HepG2 (cell line): ENCODE results near the gene USP19. TPM values are rescaled to one million over a fixed set of nuclear protein-coding genes. Genes with fewer than 3 reads are reported as not detected.

ENCODE experiments used
- CENPBD1 ChIP-seq: sonication (generic); formaldehyde crosslinking; IDR thresholded peaks from 2 replicates; pipeline ENCODE4 v1.8.0; 2022; ENCODE audit warnings: missing genetic modification reagents, low read depth, mild to moderate bottlenecking, borderline replicate concordance
- FOSL2 ChIP-seq: sonication (generic); formaldehyde crosslinking; IDR thresholded peaks from 2 replicates; pipeline ENCODE4 v1.4.0; 2020; ENCODE audit warnings: missing genetic modification reagents
- HDAC2 ChIP-seq: sonication (generic); formaldehyde crosslinking; IDR thresholded peaks from 2 replicates; pipeline ENCODE4 v1.4.0; 2020; ENCODE audit warnings: missing genetic modification reagents
- HNF4A ChIP-seq: sonication (generic); formaldehyde crosslinking; IDR thresholded peaks from 2 replicates; pipeline ENCODE4 v1.4.0; 2020; ENCODE audit warnings: missing genetic modification reagents
- MYC ChIP-seq: sonication (generic); formaldehyde crosslinking; IDR thresholded peaks from 2 replicates; pipeline ENCODE4 v1.9.0; 2021; ENCODE audit warnings: missing genetic modification reagents, borderline replicate concordance
- PHF21A ChIP-seq: sonication (generic); formaldehyde crosslinking; IDR thresholded peaks from 2 replicates; pipeline ENCODE4 v1.5.0; 2020; ENCODE audit warnings: mild to moderate bottlenecking, missing genetic modification reagents
- PHF8 ChIP-seq: sonication (generic); formaldehyde crosslinking; IDR thresholded peaks from 2 replicates; pipeline ENCODE4 v1.5.0; 2020; ENCODE audit warnings: missing genetic modification reagents
- RXRA ChIP-seq: sonication (generic); formaldehyde crosslinking; IDR thresholded peaks from 2 replicates; pipeline ENCODE4 v1.5.1; 2020; ENCODE audit warnings: missing genetic modification reagents
- SMYD3 ChIP-seq: sonication (generic); formaldehyde crosslinking; IDR thresholded peaks from 2 replicates; pipeline ENCODE4 v1.8.1; 2023; ENCODE audit warnings: mild to moderate bottlenecking, missing genetic modification reagents
- TAF15 ChIP-seq: fragments of 200-400 bp; formaldehyde crosslinking; IDR thresholded peaks from one replicate; pipeline ENCODE4 v1.6.1; 2018; ENCODE audit warnings: mild to moderate bottlenecking, low read depth, low read length; ENCODE audit not compliant: poor library complexity, severe bottlenecking
- YEATS2 ChIP-seq: sonication (generic); formaldehyde crosslinking; IDR thresholded peaks from 2 replicates; pipeline ENCODE4 v1.4.0; 2020; ENCODE audit warnings: missing genetic modification reagents, borderline replicate concordance
- ZBTB44 ChIP-seq: sonication (generic); formaldehyde crosslinking; IDR thresholded peaks from 2 replicates; pipeline ENCODE4 v1.4.0; 2020; ENCODE audit warnings: missing genetic modification reagents
- ZNF138 ChIP-seq: sonication (generic); formaldehyde crosslinking; IDR thresholded peaks from 2 replicates; pipeline ENCODE4 v1.5.0; 2020; ENCODE audit warnings: mild to moderate bottlenecking, low read depth, missing genetic modification reagents
- ZNF354B ChIP-seq: sonication (generic); formaldehyde crosslinking; IDR thresholded peaks from 2 replicates; pipeline ENCODE4 v1.8.0; 2022; ENCODE audit warnings: mild to moderate bottlenecking, missing genetic modification reagents
- ZNF431 ChIP-seq: sonication (generic); formaldehyde crosslinking; IDR thresholded peaks from 2 replicates; pipeline ENCODE4 v1.9.0; 2022; ENCODE audit warnings: missing genetic modification reagents, low read depth, mild to moderate bottlenecking, borderline replicate concordance
- ZNF432 ChIP-seq: sonication (generic); formaldehyde crosslinking; IDR thresholded peaks from 2 replicates; pipeline ENCODE4 v1.5.0; 2020; ENCODE audit warnings: missing genetic modification reagents, mild to moderate bottlenecking, borderline replicate concordance
- ZNF670 ChIP-seq: sonication (generic); formaldehyde crosslinking; IDR thresholded peaks from 2 replicates; pipeline ENCODE4 v1.8.0; 2022; ENCODE audit warnings: mild to moderate bottlenecking, missing genetic modification reagents, borderline replicate concordance
- polyA plus RNA-seq, 8 experiments: library from polyadenylated mRNA; depleted of rRNA in 3 of 8; stranded (reverse) in 7 of 8; unstranded in 1 of 8; fragments of >200 nt; fragmentation: Illumina TruSeq in 4 of 8; extraction: Trizol in 4 of 8; gene quantifications; 2 replicates each; pipeline versions ENCODE4 v1.2.1 to v1.2.3, GENCODE V29; 2011 to 2016; ENCODE audit warnings: low read depth in 4 of 8, missing spikeins in 1 of 8, mixed read lengths in 1 of 8; ENCODE audit not compliant: insufficient read depth in 1 of 8
- total RNA-seq, 5 experiments: library from RNA; depleted of rRNA; stranded (reverse); fragments of >200 nt; fragmentation: Illumina TruSeq; extraction: Trizol; gene quantifications; 2 replicates each; pipeline ENCODE4 v1.2.3, GENCODE V29; 2016; ENCODE audit warnings: low read depth in 1 of 5
- TF ChIP-seq, protein P1 (sequence below): sonication (generic); formaldehyde crosslinking; IDR thresholded peaks from 2 replicates; pipeline ENCODE4 v1.4.0; 2020; ENCODE audit warnings: missing genetic modification reagents, borderline replicate concordance
- TF ChIP-seq, protein P2 (sequence below): sonication (generic); formaldehyde crosslinking; IDR thresholded peaks from 2 replicates; pipeline ENCODE4 v1.8.1; 2022; ENCODE audit warnings: mild to moderate bottlenecking, missing genetic modification reagents
- TF ChIP-seq, protein P3 (sequence below): sonication (generic); formaldehyde crosslinking; IDR thresholded peaks from 2 replicates; pipeline ENCODE4 v1.4.0; 2020; ENCODE audit warnings: missing genetic modification reagents
- TF ChIP-seq, protein P4 (sequence below): sonication (generic); formaldehyde crosslinking; IDR thresholded peaks from 2 replicates; pipeline ENCODE4 v1.8.1; 2023; ENCODE audit warnings: mild to moderate bottlenecking, moderate library complexity, missing genetic modification reagents

Gene USP19
- total and polyA plus RNA-seq, 2 of the 13 experiments (the other 11 are each of a cell fraction or from before 2014, with no cell fraction given): 28.3 to 31.7 TPM

- TF ChIP-seq, protein P1, sequence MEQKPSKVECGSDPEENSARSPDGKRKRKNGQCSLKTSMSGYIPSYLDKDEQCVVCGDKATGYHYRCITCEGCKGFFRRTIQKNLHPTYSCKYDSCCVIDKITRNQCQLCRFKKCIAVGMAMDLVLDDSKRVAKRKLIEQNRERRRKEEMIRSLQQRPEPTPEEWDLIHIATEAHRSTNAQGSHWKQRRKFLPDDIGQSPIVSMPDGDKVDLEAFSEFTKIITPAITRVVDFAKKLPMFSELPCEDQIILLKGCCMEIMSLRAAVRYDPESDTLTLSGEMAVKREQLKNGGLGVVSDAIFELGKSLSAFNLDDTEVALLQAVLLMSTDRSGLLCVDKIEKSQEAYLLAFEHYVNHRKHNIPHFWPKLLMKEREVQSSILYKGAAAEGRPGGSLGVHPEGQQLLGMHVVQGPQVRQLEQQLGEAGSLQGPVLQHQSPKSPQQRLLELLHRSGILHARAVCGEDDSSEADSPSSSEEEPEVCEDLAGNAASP: peak; percentile 74; the same call in 1 of the 2 replicates
- TF ChIP-seq PHF21A (CRISPR knock-in tag) (0 out of 2 replicates have a peak, but pooled peaks have one; percentile 49), ZBTB44 (CRISPR knock-in tag) (no peak), RXRA (CRISPR knock-in tag) (peak; percentile 91), ZNF354B (CRISPR knock-in tag) (no peak), TAF15 (no peak), HNF4A (peak; percentile 94), CENPBD1 (CRISPR knock-in tag) (no peak), SMYD3 (0 out of 2 replicates have a peak, but pooled peaks have one; percentile 32), HDAC2 (CRISPR knock-in tag) (peak; percentile 42; the same call in 1 of the 2 replicates), MYC (peak; percentile 46; the same call in 1 of the 2 replicates), FOSL2 (CRISPR knock-in tag) (peak; percentile 39; the same call in 1 of the 2 replicates), ZNF432 (CRISPR knock-in tag) (0 out of 2 replicates have a peak, but pooled peaks have one; percentile 57), YEATS2 (CRISPR knock-in tag) (no peak), ZNF670 (CRISPR knock-in tag) (no peak), ZNF138 (CRISPR knock-in tag) (no peak), ZNF431 (peak; percentile 63; the same call in 1 of the 2 replicates), PHF8 (CRISPR knock-in tag) (0 out of 2 replicates have a peak, but pooled peaks have one; percentile 10)
- TF ChIP-seq, protein P2, sequence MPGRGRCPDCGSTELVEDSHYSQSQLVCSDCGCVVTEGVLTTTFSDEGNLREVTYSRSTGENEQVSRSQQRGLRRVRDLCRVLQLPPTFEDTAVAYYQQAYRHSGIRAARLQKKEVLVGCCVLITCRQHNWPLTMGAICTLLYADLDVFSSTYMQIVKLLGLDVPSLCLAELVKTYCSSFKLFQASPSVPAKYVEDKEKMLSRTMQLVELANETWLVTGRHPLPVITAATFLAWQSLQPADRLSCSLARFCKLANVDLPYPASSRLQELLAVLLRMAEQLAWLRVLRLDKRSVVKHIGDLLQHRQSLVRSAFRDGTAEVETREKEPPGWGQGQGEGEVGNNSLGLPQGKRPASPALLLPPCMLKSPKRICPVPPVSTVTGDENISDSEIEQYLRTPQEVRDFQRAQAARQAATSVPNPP (CRISPR knock-in tag): peak; percentile 31; the same call in 1 of the 2 replicates
- TF ChIP-seq, protein P3, sequence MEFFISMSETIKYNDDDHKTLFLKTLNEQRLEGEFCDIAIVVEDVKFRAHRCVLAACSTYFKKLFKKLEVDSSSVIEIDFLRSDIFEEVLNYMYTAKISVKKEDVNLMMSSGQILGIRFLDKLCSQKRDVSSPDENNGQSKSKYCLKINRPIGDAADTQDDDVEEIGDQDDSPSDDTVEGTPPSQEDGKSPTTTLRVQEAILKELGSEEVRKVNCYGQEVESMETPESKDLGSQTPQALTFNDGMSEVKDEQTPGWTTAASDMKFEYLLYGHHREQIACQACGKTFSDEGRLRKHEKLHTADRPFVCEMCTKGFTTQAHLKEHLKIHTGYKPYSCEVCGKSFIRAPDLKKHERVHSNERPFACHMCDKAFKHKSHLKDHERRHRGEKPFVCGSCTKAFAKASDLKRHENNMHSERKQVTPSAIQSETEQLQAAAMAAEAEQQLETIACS: no peak
- TF ChIP-seq, protein P4, sequence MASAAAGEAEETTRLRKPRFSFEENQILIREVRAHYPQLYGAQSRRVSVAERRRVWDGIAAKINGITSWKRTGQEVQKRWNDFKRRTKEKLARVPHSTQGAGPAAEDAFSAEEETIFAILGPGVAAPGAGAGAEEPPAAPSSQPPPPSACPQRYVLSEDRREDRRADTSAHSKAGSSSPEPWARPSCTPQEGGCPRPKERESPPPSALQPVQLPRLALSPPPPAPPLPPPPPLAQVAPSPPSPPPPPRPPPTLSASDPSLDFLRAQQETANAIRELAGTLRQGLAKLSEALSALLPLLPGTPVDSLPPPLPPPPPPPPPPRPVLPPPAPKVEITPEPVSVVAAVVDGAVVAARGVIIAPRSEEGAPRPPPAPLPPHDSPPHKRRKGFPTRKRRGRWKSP (CRISPR knock-in tag): no peak
These were observed 14.0 kb upstream of the USP19 start (continued) for GRCh38 chr3:49134471-49135265.
